Pons (tissue), 1 donor: ENCODE results near the gene LAMC2.

Experiments
- DNase-seq: peaks from one replicate; pipeline ENCODE4 v3.0.0-alpha.2; 2016; ENCODE audit warnings: low spot score

Gene LAMC2

DNA sequence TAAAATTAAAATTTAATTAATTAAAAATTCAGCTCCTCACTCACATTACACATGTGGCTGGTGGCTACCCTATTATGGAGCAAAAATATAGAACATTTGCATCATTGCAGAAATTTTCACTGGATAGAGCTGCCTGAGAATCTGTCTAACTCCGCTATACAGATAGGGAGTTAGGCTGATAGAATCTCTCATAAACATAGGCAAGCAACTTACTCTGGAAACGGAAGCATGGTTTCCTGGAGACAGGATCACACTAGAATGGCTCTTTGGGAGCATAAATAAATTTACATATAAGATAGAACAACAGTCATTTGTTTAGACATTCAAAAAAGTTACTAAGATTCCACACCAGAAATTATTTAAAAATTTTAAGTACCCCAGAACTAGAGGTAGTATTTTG lies 12.2 kb upstream of the LAMC2 start:
- DNase-seq = no peak

DNA sequence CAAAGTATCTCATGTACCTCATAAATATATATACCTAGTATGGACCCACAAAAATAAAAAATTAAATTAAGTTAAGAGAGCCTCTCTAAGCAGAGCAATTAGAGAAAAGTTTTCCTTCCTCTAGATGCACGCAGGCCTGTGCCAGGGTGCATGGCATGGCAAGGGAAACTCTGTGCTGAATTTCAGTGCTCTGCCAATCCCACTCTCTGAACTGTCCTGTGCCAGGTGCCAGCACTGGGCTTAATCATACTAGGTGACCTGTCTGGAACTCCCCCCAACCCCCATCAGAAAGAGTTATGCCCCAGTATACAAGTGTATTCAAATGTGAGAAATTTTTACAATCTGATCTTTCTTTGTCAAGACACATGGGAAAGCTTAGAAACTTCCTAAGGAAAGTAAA lies 10.4 kb upstream of the LAMC2 start:
- no peak for DNase-seq

GRCh38 chr1:183178545-183178944 lies 7.5 kb upstream of the LAMC2 start:
- no peak for DNase-seq

DNA sequence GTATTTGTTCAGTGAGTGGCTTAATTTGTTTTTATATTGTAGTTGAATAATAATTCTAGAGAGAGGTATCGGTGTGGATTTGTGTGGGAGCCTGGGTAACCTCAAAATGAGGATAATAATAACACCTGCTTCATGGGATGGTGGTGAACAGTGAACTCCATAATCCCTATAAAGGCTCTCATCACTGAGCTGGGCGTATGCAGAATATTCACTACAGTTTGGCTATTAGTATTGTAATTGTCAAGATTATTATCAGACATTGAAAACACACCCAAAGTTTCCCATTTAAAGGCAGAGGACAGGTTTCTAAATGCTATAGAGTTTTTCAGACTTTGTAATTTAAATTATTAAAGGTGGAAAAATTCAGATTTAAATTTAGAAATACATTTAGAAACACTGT lies 7.0 kb upstream of the LAMC2 start:
- DNase-seq = no peak

GRCh38 chr1:183180218-183180617 lies 5.8 kb upstream of the LAMC2 start:
- peak; percentile 1 for DNase-seq

DNA sequence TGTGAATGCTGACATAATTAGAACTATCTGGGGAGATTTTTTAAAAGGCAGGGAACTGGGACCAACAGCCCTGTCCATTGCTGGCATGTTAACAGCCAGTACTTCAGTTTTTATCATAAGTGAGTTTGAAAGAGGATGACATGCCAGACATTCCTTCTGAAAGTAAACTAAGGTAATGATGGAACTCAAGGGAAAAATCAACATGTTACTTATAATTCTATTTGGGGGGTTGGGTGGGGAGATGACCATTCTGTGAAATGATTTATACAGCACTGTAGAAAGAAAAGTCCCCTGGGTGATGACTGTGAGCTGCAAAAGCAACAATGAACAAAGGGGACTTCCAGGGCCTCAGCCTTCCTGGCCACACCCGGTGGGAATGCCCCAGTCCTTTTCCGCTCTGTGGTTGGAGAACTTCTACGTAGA lies 5.4 kb upstream of the LAMC2 start:
- no peak for DNase-seq

GRCh38 chr1:183186841-183187240 lies 777 bp downstream of the LAMC2 start:
- DNase-seq = no peak

DNA sequence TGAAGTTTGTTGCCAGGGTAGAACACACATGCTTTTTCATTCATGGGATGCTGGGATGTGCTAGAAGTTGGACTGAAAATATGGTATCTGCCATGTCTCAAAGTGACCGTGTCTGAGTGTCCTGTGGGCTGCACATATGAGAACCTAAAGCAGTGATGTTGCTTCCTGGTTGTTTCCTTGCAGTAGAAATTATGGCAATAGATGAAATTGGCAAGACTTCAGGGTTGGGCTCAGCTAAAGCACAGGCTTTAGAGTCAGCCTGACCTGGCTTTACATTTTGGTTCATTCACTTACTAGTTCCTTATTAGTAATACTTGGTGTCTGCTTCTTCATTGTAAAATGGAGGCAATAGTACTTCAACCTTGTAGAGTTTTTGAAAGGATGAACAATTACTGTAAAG lies 2.2 kb downstream of the LAMC2 start:
- no peak for DNase-seq

DNA sequence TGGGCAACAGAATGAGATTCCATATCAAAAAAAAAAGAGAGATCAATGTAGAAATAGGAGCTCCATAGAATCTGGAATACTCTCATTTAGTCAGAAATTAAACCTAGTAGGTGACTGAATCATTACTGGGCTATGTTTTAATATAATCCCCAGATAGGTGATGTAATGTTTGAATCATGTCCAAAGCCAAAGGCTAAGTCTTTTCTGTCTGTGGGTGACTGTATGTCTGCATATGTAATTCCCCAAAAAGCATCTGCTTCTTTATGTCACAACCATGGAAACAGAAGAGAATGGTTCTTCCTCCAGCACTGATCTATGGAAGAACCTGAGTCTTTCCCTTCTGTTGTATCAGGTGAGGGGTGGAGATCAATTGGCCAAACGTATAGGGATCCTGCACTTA lies 5.8 kb downstream of the LAMC2 start:
- no peak for DNase-seq

DNA sequence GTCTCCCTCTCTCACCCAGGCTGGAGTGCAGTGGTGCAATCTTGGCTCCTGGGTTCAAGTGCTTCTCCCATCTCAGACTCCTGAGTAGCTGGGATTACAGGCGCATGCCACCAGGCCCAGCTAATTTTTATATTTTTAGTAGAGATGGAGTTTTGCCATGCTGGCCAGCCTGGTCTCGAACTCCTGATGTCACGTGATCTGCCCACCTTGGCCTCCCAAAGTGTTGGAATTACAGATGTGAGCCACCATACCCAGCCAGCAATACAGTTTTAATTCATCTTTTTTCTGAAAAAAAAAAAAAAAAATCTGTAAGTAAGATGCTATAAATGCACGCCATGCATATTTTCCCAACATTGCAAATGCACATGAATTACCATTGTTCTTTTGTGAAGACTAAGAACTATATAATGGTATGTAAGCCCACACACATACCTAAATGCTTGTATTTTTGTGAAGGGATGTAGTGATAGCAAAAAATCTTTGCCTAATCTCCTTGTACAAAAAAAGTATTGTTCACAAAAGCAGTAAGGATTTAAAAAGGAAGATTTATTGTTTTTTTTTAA lies 8.0 kb downstream of the LAMC2 start:
- no peak for DNase-seq

DNA sequence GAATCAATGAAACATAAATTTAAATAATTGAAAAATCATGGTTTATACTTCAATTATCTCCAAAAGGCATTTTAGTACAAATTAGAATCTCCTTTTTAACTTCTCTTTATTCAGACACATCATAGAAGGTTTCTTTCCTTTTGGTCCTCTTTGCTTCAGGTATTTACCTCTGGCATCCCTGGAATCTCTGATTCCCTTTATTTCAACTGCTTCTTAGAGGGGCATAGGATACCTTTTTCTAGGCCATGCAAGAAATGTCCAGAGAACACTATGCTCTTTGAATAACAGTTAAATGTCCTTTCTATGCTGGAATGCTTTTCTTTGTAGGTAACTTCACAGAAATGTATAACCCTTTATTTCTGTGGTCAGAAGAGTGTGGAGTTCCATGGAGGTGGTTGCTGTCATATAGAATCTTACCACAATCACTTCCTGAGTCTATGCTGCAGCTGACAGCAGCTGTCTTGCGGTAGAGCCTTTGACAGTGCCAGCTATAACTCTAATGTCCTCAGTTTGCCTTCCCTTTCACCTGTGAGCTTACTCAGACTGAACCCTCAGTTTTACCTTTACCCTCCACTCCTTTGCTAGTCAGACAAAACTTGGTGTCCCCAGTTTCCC lies 8.6 kb downstream of the LAMC2 start:
- no peak for DNase-seq

GRCh38 chr1:183195142-183195574 lies 9.1 kb downstream of the LAMC2 start:
- DNase-seq = no peak

- no peak for DNase-seq
Measured at GRCh38 chr1:183197762-183198161, 11.7 kb downstream of the LAMC2 start.

DNA sequence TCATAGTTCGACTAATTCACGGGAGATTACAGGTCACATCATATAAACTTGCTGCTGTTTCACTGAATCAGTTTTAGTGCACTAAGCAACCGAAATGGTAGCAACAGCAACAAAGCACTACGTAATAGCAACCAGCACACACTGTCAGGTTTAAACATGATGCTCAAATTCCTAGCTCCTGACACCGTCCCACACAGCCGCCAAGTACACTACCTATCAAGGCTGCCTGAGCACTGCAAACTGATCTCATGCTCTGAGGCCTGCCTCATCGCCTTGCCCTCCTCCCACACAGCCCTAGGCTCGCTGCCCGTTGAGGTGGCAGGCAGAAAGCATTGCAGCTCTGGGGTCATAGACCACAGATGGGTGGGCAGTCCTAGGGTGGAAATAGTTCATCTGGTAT lies 12.4 kb downstream of the LAMC2 start:
- DNase-seq = no peak

GRCh38 chr1:183199304-183199703 lies 13.2 kb downstream of the LAMC2 start:
- no peak for DNase-seq

DNA sequence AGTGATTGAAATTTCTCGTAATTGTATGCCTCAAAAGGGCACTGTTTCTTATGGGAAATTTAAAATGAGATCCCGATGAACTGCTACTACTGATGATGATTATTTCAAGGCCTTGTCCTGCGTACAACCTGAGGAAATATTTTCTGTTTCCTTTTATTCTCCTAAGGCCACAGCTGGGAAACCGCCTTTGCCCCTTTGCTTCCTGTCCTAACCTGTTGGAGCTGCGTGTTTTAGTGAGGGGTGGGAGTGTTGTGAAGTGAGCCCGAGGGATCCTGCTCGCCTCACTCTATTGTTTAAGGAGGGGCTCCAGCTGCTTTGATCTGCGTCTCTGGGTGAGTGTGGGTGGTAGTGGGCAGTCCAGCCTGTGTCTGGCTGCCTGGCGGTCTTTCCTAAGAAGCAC lies 14.4 kb downstream of the LAMC2 start:
- DNase-seq = no peak

DNA sequence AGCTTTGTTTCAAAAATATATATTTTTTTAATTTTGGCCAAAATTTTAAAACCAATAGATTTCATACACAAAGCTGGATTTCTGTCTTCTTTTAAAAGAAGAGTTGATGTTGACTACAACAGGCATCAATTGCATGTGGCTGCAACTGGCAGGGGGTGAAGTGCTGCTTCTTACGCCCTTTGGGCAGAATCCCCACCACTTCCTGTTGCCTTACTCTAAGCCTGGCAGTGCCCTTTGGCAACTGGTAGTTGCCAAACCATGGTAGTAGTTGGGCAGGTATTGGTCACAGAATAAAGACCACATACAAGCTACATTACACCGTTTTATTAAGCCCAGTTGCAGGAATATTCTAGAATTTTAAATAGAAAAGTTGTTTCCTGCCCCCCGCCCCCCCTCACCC lies 17.0 kb downstream of the LAMC2 start:
- no peak for DNase-seq

DNA sequence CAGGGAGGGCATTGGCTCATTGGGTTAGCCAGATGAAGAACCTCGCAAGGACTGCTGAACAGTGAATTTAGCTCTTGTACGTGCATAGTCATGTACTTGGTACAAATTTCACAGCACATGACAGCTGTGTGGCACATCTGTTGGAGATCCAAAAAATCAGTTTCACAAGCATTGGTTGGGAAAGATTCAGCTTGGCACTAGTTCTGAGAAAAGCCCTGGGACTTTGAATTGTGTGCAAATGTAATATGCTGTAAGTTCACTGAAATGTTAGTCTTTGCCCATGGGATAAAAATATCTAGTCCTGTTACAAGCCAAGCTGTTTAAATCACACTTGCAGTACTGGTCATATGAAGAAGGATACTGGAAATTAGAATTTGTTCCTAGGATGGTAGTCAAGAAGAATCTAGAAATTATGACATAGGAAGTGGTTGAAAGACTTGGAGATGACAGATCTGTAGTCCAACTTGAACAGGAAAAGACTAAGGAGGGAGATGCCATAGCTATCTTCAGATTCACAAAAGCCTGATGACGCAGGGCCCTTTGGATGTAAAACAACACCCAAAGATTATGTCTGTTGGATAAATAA lies 19.2 kb downstream of the LAMC2 start:
- no peak for DNase-seq

GRCh38 chr1:183206538-183207122 lies 20.6 kb downstream of the LAMC2 start:
- DNase-seq = no peak

- no peak for DNase-seq
Measured at GRCh38 chr1:183209533-183210158, 23.6 kb downstream of the LAMC2 start.

DNA sequence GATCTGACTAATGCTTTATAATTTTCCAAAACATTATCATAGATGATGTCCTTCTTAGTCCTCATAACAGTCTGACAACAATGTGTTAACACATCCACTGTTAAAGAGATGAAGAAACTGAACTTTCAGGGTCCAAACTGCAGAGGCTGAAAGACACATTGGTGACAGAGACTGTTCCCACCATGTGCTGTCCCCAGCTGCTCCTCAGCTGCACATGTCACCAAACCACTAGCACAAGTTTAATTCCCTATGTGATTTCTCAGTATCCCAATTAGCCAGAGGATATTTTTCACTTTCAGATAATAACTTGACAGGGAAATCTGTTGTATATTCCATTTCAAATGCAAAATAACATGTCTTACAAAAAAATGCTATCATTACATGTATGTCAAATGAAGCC lies 24.6 kb downstream of the LAMC2 start:
- DNase-seq = no peak

GRCh38 chr1:183212870-183213269 lies 26.8 kb downstream of the LAMC2 start:
- DNase-seq = no peak
